Lung (tissue), 12 donors: ENCODE measurements around the gene MEST. TPM values are rescaled to one million over a fixed set of nuclear protein-coding genes. Genes with fewer than 3 reads are reported as not detected.
"Not testable (repeated sequence)": the region's sequence is repeated elsewhere in the genome, so short reads cannot be mapped to it uniquely, and the experiment has no call there.

Source experiments
- ATAC-seq: fragments of 200-7000 bp; cut with Tn5 transposase; one replicate; pipeline ENCODE4 v1.9.1; 2020; ENCODE audit warnings: moderate number of reproducible peaks; ENCODE audit not compliant: insufficient read depth, low FRiP score
- DNase-seq, 3 donors: peaks; one replicate each; pipeline ENCODE4 v3.0.0-alpha.2; 2013 to 2017
- H3K27ac ChIP-seq, 2 donors: one replicate each; pipeline ENCODE4 v1.5.1; 2013; ENCODE audit warnings: mild to moderate bottlenecking in 2 of 2, moderate library complexity in 2 of 2, control low read depth in 1 of 2, inconsistent platforms in 1 of 2, low read depth in 1 of 2, low read length in 1 of 2
- H3K27me3 ChIP-seq, 3 donors: one replicate each; pipeline ENCODE4 v1.5.1; 2013; ENCODE audit warnings: low read length in 2 of 3; ENCODE audit not compliant: control insufficient read depth in 3 of 3, insufficient read depth in 3 of 3
- H3K36me3 ChIP-seq, 4 donors: one replicate each; pipeline ENCODE4 v1.5.1; 2013; ENCODE audit warnings: low read length in 4 of 4, mild to moderate bottlenecking in 1 of 4, moderate library complexity in 1 of 4; ENCODE audit not compliant: control insufficient read depth in 4 of 4, insufficient read depth in 4 of 4
- H3K4me1 ChIP-seq, 5 donors: one replicate each; pipeline ENCODE4 v1.5.1; 2013; ENCODE audit warnings: low read length in 5 of 5, mild to moderate bottlenecking in 2 of 5, moderate library complexity in 1 of 5; ENCODE audit not compliant: control insufficient read depth in 5 of 5, insufficient read depth in 5 of 5
- H3K4me3 ChIP-seq: one replicate; pipeline ENCODE4 v1.5.1; 2013; ENCODE audit warnings: mild to moderate bottlenecking, control low read depth, moderate library complexity
- H3K9ac ChIP-seq, 2 donors: one replicate each; pipeline ENCODE4 v1.5.1; 2013; ENCODE audit warnings: low read length in 2 of 2, control low read depth in 1 of 2; ENCODE audit not compliant: insufficient read depth in 1 of 2
- H3K9me3 ChIP-seq, 4 donors: one replicate each; pipeline ENCODE4 v1.5.1; 2013; ENCODE audit warnings: low read length in 3 of 4, mild to moderate bottlenecking in 1 of 4, moderate library complexity in 1 of 4; ENCODE audit not compliant: control insufficient read depth in 4 of 4, insufficient read depth in 3 of 4
- WGBS, 2 donors: extraction: QIAGEN DNeasy Blood & Tissue Kit; methylation state at CpG; one replicate each; pipeline ENCODE4 v1.1.7; 2013; 5-methylcytosine and 5-hydroxymethylcytosine counted together
- polyA plus RNA-seq, 2 donors: library from polyadenylated mRNA; stranded (reverse); fragments of 200-250 nt; gene quantifications; one replicate each; pipeline ENCODE4 v1.2.1, GENCODE V29; 2013
- total RNA-seq, 2 donors: library from RNA; depleted of rRNA in 1 of 2; stranded (reverse); fragments of >200 nt in 1 of 2; gene quantifications; one replicate each; pipeline ENCODE4 v1.2.1, GENCODE V29; 2014 to 2021
- TF ChIP-seq, protein P1 (sequence below): IDR thresholded peaks from 2 replicates; pipeline ENCODE4 v1.5.1; 2012; ENCODE audit warnings: mild to moderate bottlenecking; ENCODE audit errors: control extremely low read depth, extremely low read depth
- donor health status: control.
- donor health status: control.
- donor health status: Bipolar disorder and iron deficiency.
- donor health status: healthy.
- donor health status: DM: yes; HTN: yes; CAD: no.

The MEST gene
- total and polyA plus RNA-seq, 4 donors: 22.3 to 195 (median 69.5) TPM

DNA sequence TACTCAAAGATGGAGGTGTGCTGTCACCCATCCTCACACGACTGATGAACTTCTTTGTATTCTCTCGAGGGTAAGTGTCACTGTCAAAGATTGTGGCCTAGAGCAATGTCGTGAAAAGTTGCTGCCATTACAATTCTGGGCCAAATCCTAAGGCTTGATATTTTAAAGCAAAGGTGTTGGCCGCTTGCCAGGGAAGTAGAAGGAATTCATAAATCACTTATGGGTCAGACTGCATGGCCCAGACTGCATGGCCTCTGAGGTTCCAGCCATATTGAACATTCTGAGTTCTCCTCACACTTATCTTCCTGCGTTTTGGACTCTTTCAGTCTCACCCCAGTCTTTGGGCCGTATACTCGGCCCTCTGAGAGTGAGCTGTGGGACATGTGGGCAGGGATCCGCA, 8.6 kb downstream of the MEST start:
- H3K27ac ChIP-seq: no peak overlapping the region
- H3K27me3 ChIP-seq: no peaks in the 10 kb centered on the region
- H3K9me3 ChIP-seq: no peaks in the 10 kb centered on the region
- ATAC-seq (no peak), DNase-seq (peak in 1 of 3 donors; percentile 28)
- H3K4me3 ChIP-seq: no peak overlapping the region
- peaks cover 0 to 13% (median 0%) of the 10 kb centered on the region in 5 donors for H3K4me1 ChIP-seq
- H3K9ac ChIP-seq: no peak overlapping the region
- H3K36me3 ChIP-seq: peaks cover 8 to 54% (median 21%) of the 10 kb centered on the region in 4 donors
- TF ChIP-seq, protein P1, sequence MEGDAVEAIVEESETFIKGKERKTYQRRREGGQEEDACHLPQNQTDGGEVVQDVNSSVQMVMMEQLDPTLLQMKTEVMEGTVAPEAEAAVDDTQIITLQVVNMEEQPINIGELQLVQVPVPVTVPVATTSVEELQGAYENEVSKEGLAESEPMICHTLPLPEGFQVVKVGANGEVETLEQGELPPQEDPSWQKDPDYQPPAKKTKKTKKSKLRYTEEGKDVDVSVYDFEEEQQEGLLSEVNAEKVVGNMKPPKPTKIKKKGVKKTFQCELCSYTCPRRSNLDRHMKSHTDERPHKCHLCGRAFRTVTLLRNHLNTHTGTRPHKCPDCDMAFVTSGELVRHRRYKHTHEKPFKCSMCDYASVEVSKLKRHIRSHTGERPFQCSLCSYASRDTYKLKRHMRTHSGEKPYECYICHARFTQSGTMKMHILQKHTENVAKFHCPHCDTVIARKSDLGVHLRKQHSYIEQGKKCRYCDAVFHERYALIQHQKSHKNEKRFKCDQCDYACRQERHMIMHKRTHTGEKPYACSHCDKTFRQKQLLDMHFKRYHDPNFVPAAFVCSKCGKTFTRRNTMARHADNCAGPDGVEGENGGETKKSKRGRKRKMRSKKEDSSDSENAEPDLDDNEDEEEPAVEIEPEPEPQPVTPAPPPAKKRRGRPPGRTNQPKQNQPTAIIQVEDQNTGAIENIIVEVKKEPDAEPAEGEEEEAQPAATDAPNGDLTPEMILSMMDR: no peak
- WGBS, 2 donors: 81 to 86% methylated on average over 8 of the region's 8 CpGs

DNA sequence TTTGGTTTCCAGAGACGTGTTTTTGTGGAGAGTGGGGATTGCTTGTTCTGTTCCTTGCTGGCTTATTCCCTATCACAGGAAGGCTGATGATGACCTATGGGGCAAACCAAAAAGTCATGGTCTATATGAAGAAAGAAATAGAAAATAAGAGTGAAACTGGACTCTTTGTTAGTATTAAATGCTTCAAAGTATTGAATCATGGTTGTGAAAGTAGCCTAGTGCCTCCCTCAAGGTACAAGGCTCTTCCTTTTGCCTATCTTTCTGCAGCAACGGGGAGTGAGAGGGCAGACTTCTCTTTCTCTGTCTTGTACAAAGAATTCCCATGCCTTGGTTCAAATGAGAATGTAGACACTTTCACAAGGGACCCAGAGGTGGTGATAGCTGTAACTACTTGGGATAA, 9.0 kb downstream of the MEST start:
- H3K27ac ChIP-seq: no peak overlapping the region
- ATAC-seq (no peak), DNase-seq (no peak)
- TF ChIP-seq, protein P1: no peak
- H3K4me3 ChIP-seq: no peak overlapping the region
- peaks cover 9 to 57% (median 24%) of the 10 kb centered on the region in 4 donors for H3K36me3 ChIP-seq
- WGBS, 2 donors: 81 to 92% methylated on average over 2 of the region's 2 CpGs
- peaks cover 0 to 9% (median 0%) of the 10 kb centered on the region in 5 donors for H3K4me1 ChIP-seq
- H3K9ac ChIP-seq: no peak overlapping the region
- H3K9me3 ChIP-seq: no peaks in the 10 kb centered on the region
- no peaks in the 10 kb centered on the region for H3K27me3 ChIP-seq

DNA sequence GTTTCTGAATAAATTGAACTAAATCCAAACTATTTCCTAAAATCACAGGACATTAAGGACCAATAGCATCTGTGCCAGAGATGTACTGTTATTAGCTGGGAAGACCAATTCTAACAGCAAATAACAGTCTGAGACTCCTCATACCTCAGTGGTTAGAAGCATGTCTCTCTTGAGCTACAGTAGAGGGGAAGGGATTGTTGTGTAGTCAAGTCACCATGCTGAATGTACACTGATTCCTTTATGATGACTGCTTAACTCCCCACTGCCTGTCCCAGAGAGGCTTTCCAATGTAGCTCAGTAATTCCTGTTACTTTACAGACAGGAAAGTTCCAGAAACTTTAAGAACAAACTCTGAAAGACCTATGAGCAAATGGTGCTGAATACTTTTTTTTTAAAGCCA, 13.9 kb downstream of the MEST start:
- Histone ChIP-seq H3K4me3 (no peak overlapping the region), H3K4me1 (no peaks in the 10 kb centered on the region), H3K9ac (no peak overlapping the region), H3K9me3 (no peaks in the 10 kb centered on the region), H3K27ac (no peak overlapping the region), H3K36me3 (peaks cover 12 to 68% (median 27%) of the 10 kb centered on the region in 4 donors), H3K27me3 (no peaks in the 10 kb centered on the region)
- ATAC-seq: no peak
- DNase-seq: no peak
- TF ChIP-seq, protein P1: no peak

DNA sequence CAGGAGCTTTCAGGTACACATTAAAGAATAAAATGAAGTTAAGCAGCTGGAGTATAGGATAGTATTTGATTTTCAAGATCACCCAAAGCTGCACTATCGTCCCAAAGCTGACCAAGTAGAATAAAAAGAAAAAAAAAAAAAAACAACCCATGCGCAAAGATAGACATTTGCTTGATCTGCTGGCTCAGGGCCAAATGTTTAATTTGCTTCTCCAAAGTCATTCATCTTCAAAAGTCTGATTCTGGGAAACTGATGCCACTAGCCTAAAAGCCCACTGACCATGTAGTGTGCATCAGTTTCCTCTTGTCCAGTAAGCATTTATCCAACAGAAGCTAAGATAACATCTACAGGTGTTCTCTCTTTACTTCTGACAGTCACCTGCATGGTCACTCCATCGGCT, 14.5 kb downstream of the MEST start:
- Histone ChIP-seq H3K27ac (no peak overlapping the region), H3K9ac (no peak overlapping the region), H3K9me3 (no peaks in the 10 kb centered on the region), H3K36me3 (peaks cover 14 to 66% (median 27%) of the 10 kb centered on the region in 4 donors), H3K4me3 (no peak overlapping the region), H3K27me3 (no peaks in the 10 kb centered on the region), H3K4me1 (no peaks in the 10 kb centered on the region)
- TF ChIP-seq, protein P1: no peak
- ATAC-seq: no peak
- 92 to 97% methylated on average over 3 of the region's 3 CpGs for WGBS, 2 donors
- no peak for DNase-seq

DNA sequence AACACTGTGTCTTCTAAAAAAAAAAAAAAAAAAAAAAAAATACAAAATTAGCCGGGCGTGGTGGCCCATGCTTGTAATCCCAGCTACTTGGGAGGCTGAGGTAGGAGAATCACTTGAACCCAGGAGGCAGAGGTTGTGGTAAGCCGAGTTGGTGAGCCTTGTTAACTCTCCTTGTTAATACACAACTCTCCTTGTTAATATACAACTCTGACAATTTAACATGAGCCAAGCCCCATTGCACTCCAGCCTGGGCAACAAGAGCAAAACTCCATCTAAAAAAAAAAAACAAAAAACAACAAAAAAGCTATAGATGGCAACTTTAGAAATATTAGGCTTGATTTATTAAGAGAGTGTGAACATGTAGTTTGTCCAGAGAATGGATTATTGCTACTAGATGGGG, 20.2 kb downstream of the MEST start:
- peaks cover 12 to 56% (median 19%) of the 10 kb centered on the region in 4 donors for H3K36me3 ChIP-seq
- not testable (repeated sequence) for H3K27ac ChIP-seq, DNase-seq, ATAC-seq, H3K27me3 ChIP-seq, H3K4me1 ChIP-seq, H3K4me3 ChIP-seq, H3K9ac ChIP-seq, H3K9me3 ChIP-seq
- WGBS, 2 donors: 92 to 93% methylated on average over 3 of the region's 3 CpGs
